Measurements from ENCODE around the gene SUSD3. TPM values are rescaled to one million over a fixed set of nuclear protein-coding genes. Genes with fewer than 3 reads are reported as not detected.

Gene SUSD3
- total and polyA plus RNA-seq, 4 donors: 2.0 to 9.7 (median 5.1) TPM

GRCh38 chr9:93030642-93031628 is 27.6 kb upstream of the SUSD3 start:
- Histone ChIP-seq H3K9ac (ENCODE audit: insufficient read depth in 1 of 2, low read length in 2 of 2) (no peak overlapping the region), H3K9me3 (ENCODE audit: control insufficient read depth in 4 of 4, insufficient read depth in 3 of 4, low read length in 3 of 4) (no peaks in the 10 kb centered on the region), H3K4me1 (ENCODE audit: control insufficient read depth in 5 of 5, insufficient read depth in 5 of 5, low read length in 5 of 5) (peaks cover 0 to 7% (median 0%) of the 10 kb centered on the region in 5 donors), H3K27ac (ENCODE audit: low read depth in 1 of 2, low read length in 1 of 2) (no peak overlapping the region), H3K27me3 (ENCODE audit: control insufficient read depth in 3 of 3, insufficient read depth in 3 of 3, low read length in 2 of 3) (no peaks in the 10 kb centered on the region), H3K36me3 (ENCODE audit: control insufficient read depth in 4 of 4, insufficient read depth in 4 of 4, low read length in 4 of 4) (peaks cover 0 to 18% (median 0%) of the 10 kb centered on the region in 4 donors), H3K4me3 (no peak overlapping the region)
- ATAC-seq (ENCODE audit: insufficient read depth, low FRiP score) (no peak), DNase-seq (no peak)
- TF ChIP-seq, protein P1, sequence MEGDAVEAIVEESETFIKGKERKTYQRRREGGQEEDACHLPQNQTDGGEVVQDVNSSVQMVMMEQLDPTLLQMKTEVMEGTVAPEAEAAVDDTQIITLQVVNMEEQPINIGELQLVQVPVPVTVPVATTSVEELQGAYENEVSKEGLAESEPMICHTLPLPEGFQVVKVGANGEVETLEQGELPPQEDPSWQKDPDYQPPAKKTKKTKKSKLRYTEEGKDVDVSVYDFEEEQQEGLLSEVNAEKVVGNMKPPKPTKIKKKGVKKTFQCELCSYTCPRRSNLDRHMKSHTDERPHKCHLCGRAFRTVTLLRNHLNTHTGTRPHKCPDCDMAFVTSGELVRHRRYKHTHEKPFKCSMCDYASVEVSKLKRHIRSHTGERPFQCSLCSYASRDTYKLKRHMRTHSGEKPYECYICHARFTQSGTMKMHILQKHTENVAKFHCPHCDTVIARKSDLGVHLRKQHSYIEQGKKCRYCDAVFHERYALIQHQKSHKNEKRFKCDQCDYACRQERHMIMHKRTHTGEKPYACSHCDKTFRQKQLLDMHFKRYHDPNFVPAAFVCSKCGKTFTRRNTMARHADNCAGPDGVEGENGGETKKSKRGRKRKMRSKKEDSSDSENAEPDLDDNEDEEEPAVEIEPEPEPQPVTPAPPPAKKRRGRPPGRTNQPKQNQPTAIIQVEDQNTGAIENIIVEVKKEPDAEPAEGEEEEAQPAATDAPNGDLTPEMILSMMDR (IDR thresholded peaks at IDR 0.05; ENCODE audit: control extremely low read depth, extremely low read depth): no peak
- 89 to 90% methylated on average over 9 of the region's 9 CpGs for WGBS, 2 donors

DNA sequence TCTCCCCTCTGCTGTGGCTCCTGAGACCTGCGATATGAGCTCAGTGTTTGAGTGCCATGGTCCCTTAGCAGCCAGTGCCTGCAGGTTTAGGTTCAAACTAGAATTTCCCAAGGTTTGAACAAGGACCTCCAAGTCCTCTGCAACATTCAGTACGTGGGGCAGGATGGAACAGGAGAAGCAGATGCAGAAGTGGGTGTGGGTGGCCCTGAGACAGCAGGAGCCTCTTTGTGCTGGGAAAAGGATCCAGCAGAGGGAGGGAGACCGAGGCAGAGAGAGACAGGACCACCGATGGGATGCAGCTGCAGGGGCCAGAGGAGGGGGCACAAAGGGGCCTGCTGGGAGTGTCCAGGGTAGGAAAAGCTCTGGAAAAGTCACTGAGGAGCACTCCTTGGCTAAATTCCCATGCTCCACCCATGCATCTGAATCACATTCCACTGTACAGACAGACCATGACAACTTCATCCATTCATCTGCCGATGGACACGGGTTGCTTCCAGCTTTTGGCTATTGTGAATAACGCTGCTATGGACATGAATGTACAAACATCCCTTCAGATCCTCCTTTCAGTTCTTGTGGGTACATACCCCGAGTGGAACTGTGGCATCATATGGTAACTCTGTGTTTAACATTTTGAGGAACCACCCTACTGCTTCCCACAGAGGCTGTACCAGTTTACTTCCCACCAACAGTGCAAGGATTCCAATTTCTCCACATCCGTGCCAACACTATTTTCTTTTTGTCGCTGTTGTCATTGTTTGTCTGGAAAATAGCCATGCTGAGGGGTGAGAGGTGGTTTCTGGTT is 26.7 kb upstream of the SUSD3 start:
- 50 to 65% methylated on average over 10 of the region's 10 CpGs for WGBS, 2 donors
- Histone ChIP-seq H3K36me3 (ENCODE audit: control insufficient read depth in 4 of 4, insufficient read depth in 4 of 4, low read length in 4 of 4) (peaks cover 0 to 15% (median 0%) of the 10 kb centered on the region in 4 donors), H3K9ac (ENCODE audit: insufficient read depth in 1 of 2, low read length in 2 of 2) (no peak overlapping the region), H3K4me3 (no peak overlapping the region), H3K9me3 (ENCODE audit: control insufficient read depth in 4 of 4, insufficient read depth in 3 of 4, low read length in 3 of 4) (no peaks in the 10 kb centered on the region), H3K27ac (ENCODE audit: low read depth in 1 of 2, low read length in 1 of 2) (no peak overlapping the region), H3K27me3 (ENCODE audit: control insufficient read depth in 3 of 3, insufficient read depth in 3 of 3, low read length in 2 of 3) (no peaks in the 10 kb centered on the region), H3K4me1 (ENCODE audit: control insufficient read depth in 5 of 5, insufficient read depth in 5 of 5, low read length in 5 of 5) (peaks cover 0 to 7% (median 0%) of the 10 kb centered on the region in 5 donors)
- ATAC-seq (ENCODE audit: insufficient read depth, low FRiP score): no peak
- TF ChIP-seq, protein P1 (IDR thresholded peaks at IDR 0.05; ENCODE audit: control extremely low read depth, extremely low read depth): no peak
- DNase-seq: peak in 1 of 3 donors; percentile 17

DNA sequence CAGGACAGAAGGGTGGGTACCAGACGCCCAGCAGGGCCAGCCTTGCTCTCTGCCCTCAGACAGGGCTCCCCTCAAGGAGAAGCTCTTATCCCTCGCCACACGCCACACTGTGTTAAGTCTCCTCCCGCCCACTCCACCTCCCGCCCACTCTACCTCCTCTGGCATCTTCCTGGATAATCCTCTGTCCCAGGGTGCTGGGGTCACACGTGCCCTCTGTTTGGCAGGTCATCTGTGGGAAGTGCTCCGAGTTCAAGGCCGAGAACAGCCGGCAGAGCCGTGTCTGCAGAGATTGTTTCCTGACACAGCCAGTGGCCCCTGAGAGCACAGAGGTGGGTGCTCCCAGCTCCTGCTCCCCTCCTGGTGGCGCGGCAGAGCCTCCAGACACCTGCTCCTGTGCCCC is 26.0 kb upstream of the SUSD3 start:
- no peaks in the 10 kb centered on the region for H3K27me3 ChIP-seq (ENCODE audit: control insufficient read depth in 3 of 3, insufficient read depth in 3 of 3, low read length in 2 of 3)
- DNase-seq: no peak
- peaks cover 0 to 7% (median 0%) of the 10 kb centered on the region in 5 donors for H3K4me1 ChIP-seq (ENCODE audit: control insufficient read depth in 5 of 5, insufficient read depth in 5 of 5, low read length in 5 of 5)
- no peak for ATAC-seq (ENCODE audit: insufficient read depth, low FRiP score)
- no peak overlapping the region for H3K4me3 ChIP-seq
- TF ChIP-seq, protein P1 (IDR thresholded peaks at IDR 0.05; ENCODE audit: control extremely low read depth, extremely low read depth): no peak
- H3K27ac ChIP-seq (ENCODE audit: low read depth in 1 of 2, low read length in 1 of 2): no peak overlapping the region
- peaks cover 0 to 15% (median 0%) of the 10 kb centered on the region in 4 donors for H3K36me3 ChIP-seq (ENCODE audit: control insufficient read depth in 4 of 4, insufficient read depth in 4 of 4, low read length in 4 of 4)
- no peaks in the 10 kb centered on the region for H3K9me3 ChIP-seq (ENCODE audit: control insufficient read depth in 4 of 4, insufficient read depth in 3 of 4, low read length in 3 of 4)
- WGBS, 2 donors: 88 to 90% methylated on average over 12 of the region's 12 CpGs
- no peak overlapping the region for H3K9ac ChIP-seq (ENCODE audit: insufficient read depth in 1 of 2, low read length in 2 of 2)

All from lung (tissue), 12 donors.